Kidney (tissue), 14 donors: Measurements from ENCODE around the gene SPRING1. TPM values are rescaled to one million over a fixed set of nuclear protein-coding genes. Genes with fewer than 3 reads are reported as not detected.
"Not testable (repeated sequence)": the region's sequence is repeated elsewhere in the genome, so short reads cannot be mapped to it uniquely, and the experiment has no call there.

Source experiments
- DNase-seq, 5 donors: peaks; one replicate each; pipeline ENCODE4 v3.0.0-alpha.2; 2013 to 2020
- FAIRE-seq: peaks from 2 replicates; lab custom pipeline; 2012; peaks lifted over from hg19 to GRCh38; lab: Jason Lieb, UNC
- H3K27ac ChIP-seq, 2 donors: one replicate each; pipeline ENCODE4 v1.7.0; 2013; ENCODE audit warnings: low read depth in 2 of 2, low read length in 2 of 2, inconsistent platforms in 1 of 2
- H3K27me3 ChIP-seq: one replicate; pipeline ENCODE4 v1.7.1; 2013; ENCODE audit warnings: low read length, inconsistent platforms; ENCODE audit not compliant: control insufficient read depth, insufficient read depth
- H3K36me3 ChIP-seq, 3 donors: one replicate each; pipeline versions ENCODE4 v1.7.0 to v1.7.1; 2013; ENCODE audit warnings: low read length in 3 of 3, control low read depth in 1 of 3, inconsistent platforms in 1 of 3; ENCODE audit not compliant: insufficient read depth in 3 of 3, control insufficient read depth in 2 of 3
- H3K4me1 ChIP-seq, 3 donors: one replicate each; pipeline versions ENCODE4 v1.7.0 to v1.7.1; 2013; ENCODE audit warnings: low read length in 3 of 3, inconsistent platforms in 1 of 3, low read depth in 1 of 3; ENCODE audit not compliant: control insufficient read depth in 2 of 3, insufficient read depth in 2 of 3
- H3K4me3 ChIP-seq, 3 donors: one replicate each; pipeline versions ENCODE4 v1.7.0 to v1.8.1; 2013; ENCODE audit warnings: low read length in 3 of 3, control low read depth in 1 of 3, inconsistent platforms in 1 of 3
- H3K9ac ChIP-seq, 3 donors: one replicate each; pipeline versions ENCODE4 v1.7.0 to v1.7.1; 2013; ENCODE audit warnings: low read length in 3 of 3, control low read depth in 1 of 3, inconsistent platforms in 1 of 3
- H3K9me3 ChIP-seq, 3 donors: one replicate each; pipeline versions ENCODE4 v1.7.0 to v1.7.1; 2013; ENCODE audit warnings: low read length in 3 of 3, control low read depth in 1 of 3, inconsistent platforms in 1 of 3; ENCODE audit not compliant: control insufficient read depth in 2 of 3, insufficient read depth in 1 of 3
- intact Hi-C: fragments of 100-400 bp; cut with DNase I; formaldehyde crosslinking; loops from one replicate; pipeline ENCODE4 v1.11.1; 2022
- polyA plus RNA-seq: library from polyadenylated mRNA; stranded (reverse); fragments of 350-450 nt; fragmentation: Illumina TruSeq; extraction: RNeasy Lipid Tissue Mini Kit (QIAGEN cat#74804); gene quantifications from one replicate; pipeline ENCODE4 v1.2.3, GENCODE V29; 2014; ENCODE audit warnings: low read depth, low replicate concordance; ENCODE audit not compliant: insufficient read depth
- total RNA-seq: library from RNA; stranded (reverse); fragmentation: NEBNext Ultra II Directional; extraction: Animal tissue kit (Norgen Biotek cat#: 25700); gene quantifications from one replicate; pipeline ENCODE4 v1.2.1, GENCODE V29; 2021
- TF ChIP-seq, protein P1 (sequence below): IDR thresholded peaks from 3 replicates; pipeline ENCODE4 v1.5.1; 2012; ENCODE audit warnings: mild to moderate bottlenecking, moderate library complexity, borderline replicate concordance; ENCODE audit not compliant: insufficient read depth; ENCODE audit errors: extremely low read depth
- donor health status: control.
- donor health status: control.
- donor health status: control.
- donor health status: control.
- donor health status: control.
- donor health status: DM: yes; HTN: yes; CAD: no.
- donor health status: Normal renal cell carcinoma (clear cell type).

The SPRING1 gene
- total and polyA plus RNA-seq, 2 donors from 2014 or later = 45.3 to 49.4 TPM

- FAIRE-seq (no peak), DNase-seq (no peak)
- no peaks in the 10 kb centered on the region for H3K9me3 ChIP-seq
- H3K36me3 ChIP-seq = no peaks in the 10 kb centered on the region
- intact Hi-C loops = no loop called here
- H3K4me1 ChIP-seq = no peaks in the 10 kb centered on the region
- TF ChIP-seq, protein P1, sequence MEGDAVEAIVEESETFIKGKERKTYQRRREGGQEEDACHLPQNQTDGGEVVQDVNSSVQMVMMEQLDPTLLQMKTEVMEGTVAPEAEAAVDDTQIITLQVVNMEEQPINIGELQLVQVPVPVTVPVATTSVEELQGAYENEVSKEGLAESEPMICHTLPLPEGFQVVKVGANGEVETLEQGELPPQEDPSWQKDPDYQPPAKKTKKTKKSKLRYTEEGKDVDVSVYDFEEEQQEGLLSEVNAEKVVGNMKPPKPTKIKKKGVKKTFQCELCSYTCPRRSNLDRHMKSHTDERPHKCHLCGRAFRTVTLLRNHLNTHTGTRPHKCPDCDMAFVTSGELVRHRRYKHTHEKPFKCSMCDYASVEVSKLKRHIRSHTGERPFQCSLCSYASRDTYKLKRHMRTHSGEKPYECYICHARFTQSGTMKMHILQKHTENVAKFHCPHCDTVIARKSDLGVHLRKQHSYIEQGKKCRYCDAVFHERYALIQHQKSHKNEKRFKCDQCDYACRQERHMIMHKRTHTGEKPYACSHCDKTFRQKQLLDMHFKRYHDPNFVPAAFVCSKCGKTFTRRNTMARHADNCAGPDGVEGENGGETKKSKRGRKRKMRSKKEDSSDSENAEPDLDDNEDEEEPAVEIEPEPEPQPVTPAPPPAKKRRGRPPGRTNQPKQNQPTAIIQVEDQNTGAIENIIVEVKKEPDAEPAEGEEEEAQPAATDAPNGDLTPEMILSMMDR = no peak
- H3K9ac ChIP-seq = no peak overlapping the region
- no peak overlapping the region for H3K27ac ChIP-seq
- no peaks in the 10 kb centered on the region for H3K27me3 ChIP-seq
- no peak overlapping the region for H3K4me3 ChIP-seq
Observed at GRCh38 chr12:116749884-116750283, 12.0 kb upstream of the SPRING1 start.

GRCh38 chr12:116745554-116745953 lies 7.7 kb upstream of the SPRING1 start:
- Histone ChIP-seq H3K4me3 (no peak overlapping the region), H3K4me1 (no peaks in the 10 kb centered on the region), H3K9ac (no peak overlapping the region), H3K27ac (no peak overlapping the region), H3K36me3 (no peaks in the 10 kb centered on the region), H3K27me3 (no peaks in the 10 kb centered on the region), H3K9me3 (no peaks in the 10 kb centered on the region)
- no peak for FAIRE-seq
- no peak for DNase-seq
- TF ChIP-seq, protein P1 = no peak
- intact Hi-C loops = no loop called here

DNA sequence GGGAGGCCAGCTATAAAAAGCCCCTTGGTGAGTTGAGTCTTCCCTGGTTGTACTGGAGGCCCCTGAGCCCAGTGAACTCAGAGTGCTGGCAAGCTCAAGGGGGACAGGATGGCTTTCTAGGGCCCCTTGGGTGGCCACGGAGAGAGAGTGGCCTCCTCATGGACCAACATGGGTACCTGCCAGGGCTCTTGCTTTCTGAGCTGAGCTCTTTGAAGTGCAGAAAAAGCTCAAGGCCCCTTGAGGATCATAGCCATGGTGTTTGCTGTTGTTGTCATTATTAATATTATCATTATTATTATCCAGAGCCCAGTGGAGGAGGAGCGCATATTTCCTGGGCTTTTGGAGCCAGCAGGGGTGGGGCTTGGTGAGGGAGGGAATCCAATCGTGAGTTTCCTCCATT lies 6.9 kb upstream of the SPRING1 start:
- Histone ChIP-seq H3K27me3 (no peaks in the 10 kb centered on the region), H3K9ac (no peak overlapping the region), H3K36me3 (no peaks in the 10 kb centered on the region), H3K4me3 (no peak overlapping the region), H3K4me1 (no peaks in the 10 kb centered on the region), H3K9me3 (no peaks in the 10 kb centered on the region), H3K27ac (no peak overlapping the region)
- intact Hi-C loops = no loop called here
- FAIRE-seq (no peak), DNase-seq (no peak)
- TF ChIP-seq, protein P1 = no peak

- H3K27me3 ChIP-seq, H3K36me3 ChIP-seq, intact Hi-C loops, H3K4me3 ChIP-seq, H3K9me3 ChIP-seq, FAIRE-seq, H3K27ac ChIP-seq, H3K9ac ChIP-seq, H3K4me1 ChIP-seq, DNase-seq: not testable (repeated sequence)
Observed at GRCh38 chr12:116742787-116743186, 4.9 kb upstream of the SPRING1 start.
